GM23248 (cell line): ENCODE data around the gene SMIM14. TPM values are rescaled to one million over a fixed set of nuclear protein-coding genes. Genes with fewer than 3 reads are reported as not detected.
"Not testable (repeated sequence)": the region's sequence is repeated elsewhere in the genome, so short reads cannot be mapped to it uniquely, and the experiment has no call there.

Source experiments
- DNase-seq: peaks from one replicate; pipeline ENCODE4 v3.0.0-alpha.2; 2015
- H2AFZ ChIP-seq: fragments of 200-600 bp; sonication (generic); 2 replicates; pipeline ENCODE4 v1.6.1; 2016; ENCODE audit warnings: antibody characterized with exemption
- H3F3A ChIP-seq: fragments of 200-600 bp; sonication (generic); 2 replicates; pipeline ENCODE4 v1.6.1; 2016; ENCODE audit warnings: mild to moderate bottlenecking, antibody characterized with exemption, mixed run types; ENCODE audit not compliant: insufficient read depth
- H3K27ac ChIP-seq: fragments of 200-600 bp; sonication (generic); 2 replicates; pipeline ENCODE4 v1.5.1; 2016; ENCODE audit warnings: mild to moderate bottlenecking
- H3K27me3 ChIP-seq: fragments of 200-600 bp; sonication (generic); replicated peaks from 2 replicates; pipeline ENCODE4 v1.6.1; 2016; ENCODE audit warnings: mild to moderate bottlenecking; ENCODE audit not compliant: insufficient read depth
- H3K36me3 ChIP-seq: fragments of 200-600 bp; sonication (generic); 2 replicates; pipeline ENCODE4 v1.6.1; 2016; ENCODE audit warnings: low read depth, mild to moderate bottlenecking
- H3K4me1 ChIP-seq: fragments of 200-600 bp; sonication (generic); 2 replicates; pipeline ENCODE4 v1.6.1; 2016; ENCODE audit warnings: mild to moderate bottlenecking; ENCODE audit not compliant: insufficient read depth
- H3K4me2 ChIP-seq: fragments of 200-600 bp; sonication (generic); one replicate; pipeline ENCODE4 v1.6.1; 2016; ENCODE audit warnings: mild to moderate bottlenecking; ENCODE audit not compliant: unreplicated experiment
- H3K4me3 ChIP-seq: fragments of 200-600 bp; sonication (generic); 2 replicates; pipeline ENCODE4 v1.5.1; 2016; ENCODE audit warnings: mild to moderate bottlenecking
- H3K79me2 ChIP-seq: fragments of 200-600 bp; sonication (generic); 2 replicates; pipeline ENCODE4 v1.6.1; 2016; ENCODE audit warnings: mild to moderate bottlenecking; ENCODE audit not compliant: insufficient read depth
- H3K9ac ChIP-seq: fragments of 200-600 bp; sonication (generic); 2 replicates; pipeline ENCODE4 v1.6.1; 2016; ENCODE audit warnings: mild to moderate bottlenecking
- H3K9me2 ChIP-seq: fragments of 200-600 bp; sonication (generic); 2 replicates; pipeline ENCODE4 v1.6.1; 2016; ENCODE audit warnings: mixed run types, mild to moderate bottlenecking, moderate library complexity; ENCODE audit not compliant: insufficient read depth
- H3K9me3 ChIP-seq: fragments of 200-600 bp; sonication (generic); one replicate; pipeline ENCODE4 v1.6.1; 2017; ENCODE audit warnings: low read depth
- H4K20me1 ChIP-seq: fragments of 200-600 bp; sonication (generic); 2 replicates; pipeline ENCODE4 v1.6.0; 2016; ENCODE audit not compliant: insufficient read depth
- EZH2 ChIP-seq: fragments of 200-600 bp; sonication (generic); IDR thresholded peaks from 2 replicates; pipeline ENCODE4 v1.6.1; 2018; ENCODE audit warnings: antibody characterized with exemption, mild to moderate bottlenecking; ENCODE audit not compliant: insufficient read depth, poor library complexity, severe bottlenecking
- EZH2phosphoT487 ChIP-seq: fragments of 200-600 bp; sonication (generic); IDR thresholded peaks from 2 replicates; pipeline ENCODE4 v1.6.1; 2018; ENCODE audit warnings: antibody characterized with exemption, moderate library complexity, mild to moderate bottlenecking, low read depth; ENCODE audit not compliant: insufficient read depth
- WGBS, 2 experiments: methylation state at CpG; one replicate each; pipeline ENCODE4 v1.1.6; 2015 to 2017; ENCODE audit warnings: low lambda C conversion rate in 2 of 2, low coverage in 1 of 2; ENCODE audit errors: missing lambda C conversion rate in 2 of 2; 5-methylcytosine and 5-hydroxymethylcytosine counted together
- in situ Hi-C: fragments of 300-500 bp; cut with MboI; formaldehyde crosslinking; loops from 2 replicates; pipeline ENCODE4 v1.15.0; 2020
- polyA plus RNA-seq: library from polyadenylated mRNA; unstranded; fragments of >200 nt; fragmentation: Nextera tagmentation; extraction: Ambion mirVana; gene quantifications from 2 replicates; pipeline ENCODE4 v1.2.1, GENCODE V29; 2016
- total RNA-seq: library from RNA; depleted of rRNA; stranded (reverse); fragments of >200 nt; shearing (Covaris generic); gene quantifications from 2 replicates; pipeline ENCODE4 v1.2.3, GENCODE V29; 2014; rRNA removed

The SMIM14 gene
- total RNA-seq = 54.5 and 67.5 TPM in 2 replicates
- polyA plus RNA-seq = 147 and 157 TPM in 2 replicates

- Histone ChIP-seq H3K27me3 (no peaks in the 10 kb centered on the region), H3K4me2 (peak within 1 kb of the TSS; percentile 100), H4K20me1 (no peaks in the 10 kb centered on the region), H3K4me3 (peak within 1 kb of the TSS; percentile 97), H2AFZ (peak within 1 kb of the TSS; percentile 81), H3K9ac (peak within 1 kb of the TSS; percentile 98), H3K27ac (peak within 1 kb of the TSS; percentile 99), H3F3A (peaks cover 27% of the 10 kb centered on the region), H3K79me2 (peaks cover 51% of the 10 kb centered on the region), H3K9me3 (no peaks in the 10 kb centered on the region), H3K4me1 (peaks cover 26% of the 10 kb centered on the region), H3K9me2 (no peaks in the 10 kb centered on the region), H3K36me3 (no peaks in the 10 kb centered on the region)
- DNase-seq = peak; percentile 100
- in situ Hi-C loops = loop anchor here (10.0 kb wide), 1 partner anchor 164 kb away; no protein-coding TSS in a partner anchor
- TF ChIP-seq EZH2phosphoT487 (no peak), EZH2 (no peak)
- WGBS, 2 experiments = 1% methylated on average over 63 to 69 of the region's 75 CpGs
These were observed at the start of gene SMIM14 for GRCh38 chr4:39638354-39639239. Gene SMIM14, minus strand, starts transcription at chr4:39638865. Its CDS starts 33,720 bp downstream, at chr4:39605145.

- H4K20me1 ChIP-seq = no peaks in the 10 kb centered on the region
- no peak overlapping the region for H2AFZ ChIP-seq
- DNase-seq = no peak
- H3K9ac ChIP-seq = no peak overlapping the region
- TF ChIP-seq EZH2 (no peak), EZH2phosphoT487 (no peak)
- no peak overlapping the region for H3K27ac ChIP-seq
- no peaks in the 10 kb centered on the region for H3K9me2 ChIP-seq
- in situ Hi-C loops = loop anchor here (25.0 kb wide), 1 partner anchor 625 kb away; no protein-coding TSS in a partner anchor
- no peaks in the 10 kb centered on the region for H3F3A ChIP-seq
- H3K9me3 ChIP-seq = no peaks in the 10 kb centered on the region
- H3K27me3 ChIP-seq = no peaks in the 10 kb centered on the region
- no peak overlapping the region for H3K4me2 ChIP-seq
- no peaks in the 10 kb centered on the region for H3K36me3 ChIP-seq
- H3K79me2 ChIP-seq = no peaks in the 10 kb centered on the region
- no peaks in the 10 kb centered on the region for H3K4me1 ChIP-seq
- H3K4me3 ChIP-seq = no peak overlapping the region
These were observed 48.3 kb upstream of the SMIM14 start for GRCh38 chr4:39687014-39687413.

GRCh38 chr4:39685990-39686389 is 47.3 kb upstream of the SMIM14 start:
- in situ Hi-C loops = loop anchor here (25.0 kb wide), 1 partner anchor 626 kb away; no protein-coding TSS in a partner anchor
- TF ChIP-seq EZH2phosphoT487 = no peak
- no peak for TF ChIP-seq EZH2
- 43% methylated on average over 1 of the region's 1 CpG for WGBS, 2 experiments

GRCh38 chr4:39682138-39682537 is 43.5 kb upstream of the SMIM14 start:
- DNase-seq = no peak
- in situ Hi-C loops = loop anchor here (25.0 kb wide), 1 partner anchor 630 kb away; no protein-coding TSS in a partner anchor

More at GRCh38 chr4:39685990-39686389, 47.3 kb upstream of the SMIM14 start:
- H3K4me2 ChIP-seq = no peak overlapping the region
- no peaks in the 10 kb centered on the region for H3K79me2 ChIP-seq
- DNase-seq = no peak
- H3K4me3 ChIP-seq = no peak overlapping the region
- H3K4me1 ChIP-seq = no peaks in the 10 kb centered on the region
- no peak overlapping the region for H3K9ac ChIP-seq
- H3K36me3 ChIP-seq = no peaks in the 10 kb centered on the region
- H3K9me2 ChIP-seq = no peaks in the 10 kb centered on the region
- H4K20me1 ChIP-seq = no peaks in the 10 kb centered on the region
- no peaks in the 10 kb centered on the region for H3F3A ChIP-seq
- no peaks in the 10 kb centered on the region for H3K9me3 ChIP-seq
- no peaks in the 10 kb centered on the region for H3K27me3 ChIP-seq
- no peak overlapping the region for H3K27ac ChIP-seq
- H2AFZ ChIP-seq = no peak overlapping the region

GRCh38 chr4:39681003-39681402 is 42.3 kb upstream of the SMIM14 start:
- not testable (repeated sequence) for DNase-seq, H2AFZ ChIP-seq, H3K4me2 ChIP-seq, H3K79me2 ChIP-seq, H3K4me1 ChIP-seq, H3K4me3 ChIP-seq, H3K27ac ChIP-seq, H3K27me3 ChIP-seq, H3F3A ChIP-seq, H3K9me3 ChIP-seq, H3K9ac ChIP-seq, H3K36me3 ChIP-seq, H3K9me2 ChIP-seq, H4K20me1 ChIP-seq
- in situ Hi-C loops = loop anchor here (25.0 kb wide), 1 partner anchor 631 kb away; no protein-coding TSS in a partner anchor
- WGBS, 2 experiments = 82 to 94% methylated on average over 1 to 2 of the region's 2 CpGs

More at GRCh38 chr4:39682138-39682537, 43.5 kb upstream of the SMIM14 start:
- Histone ChIP-seq H3K27me3 (no peaks in the 10 kb centered on the region), H3K4me3 (no peak overlapping the region), H3K79me2 (no peaks in the 10 kb centered on the region), H3K9me3 (no peaks in the 10 kb centered on the region), H3K9ac (no peak overlapping the region), H3K27ac (no peak overlapping the region), H2AFZ (no peak overlapping the region), H3F3A (no peaks in the 10 kb centered on the region), H3K36me3 (no peaks in the 10 kb centered on the region), H3K4me1 (no peaks in the 10 kb centered on the region), H3K4me2 (no peak overlapping the region), H4K20me1 (no peaks in the 10 kb centered on the region), H3K9me2 (0 out of 2 replicates have a peak, but pooled peaks cover 3% of the 10 kb centered on the region)
- 56 to 59% methylated on average over 2 of the region's 2 CpGs for WGBS, 2 experiments
- no peak for TF ChIP-seq EZH2
- TF ChIP-seq EZH2phosphoT487 = no peak

GRCh38 chr4:39675681-39676080 is 37.0 kb upstream of the SMIM14 start:
- in situ Hi-C loops = loop anchor here (25.0 kb wide), 1 partner anchor 637 kb away; no protein-coding TSS in a partner anchor
- DNase-seq = not testable (repeated sequence)
- 85 to 88% methylated on average over 10 of the region's 10 CpGs for WGBS, 2 experiments

More at GRCh38 chr4:39675681-39676080, 37.0 kb upstream of the SMIM14 start:
- H3K79me2 ChIP-seq, H3K4me2 ChIP-seq, H4K20me1 ChIP-seq, H2AFZ ChIP-seq, H3K9me3 ChIP-seq, H3F3A ChIP-seq, H3K4me1 ChIP-seq, H3K9ac ChIP-seq, H3K36me3 ChIP-seq, H3K27me3 ChIP-seq, H3K9me2 ChIP-seq, H3K27ac ChIP-seq, H3K4me3 ChIP-seq: not testable (repeated sequence)
